Measurements from ENCODE around the gene CMTM3.

Gene CMTM3

GRCh38 chr16:66614161-66614802 lies 9.8 kb downstream of the CMTM3 start:
- DNase-seq (ENCODE audit: low spot score), result no peak
- H3K4me1 ChIP-seq (ENCODE audit: insufficient read depth, poor library complexity, severe bottlenecking), result peaks cover 18% of the 10 kb centered on the region
- no peaks in the 10 kb centered on the region for H3K27me3 ChIP-seq (ENCODE audit: insufficient read depth, poor library complexity, severe bottlenecking)
- no peak for TF ChIP-seq CTCF (IDR thresholded peaks at IDR 0.05; ENCODE audit: poor library complexity, severe bottlenecking)
- no peak overlapping the region for H3K4me3 ChIP-seq (ENCODE audit: severe bottlenecking)
- H3K9me3 ChIP-seq (ENCODE audit: severe bottlenecking), result no peaks in the 10 kb centered on the region
- no peak for ATAC-seq (ENCODE audit: low read depth)
- H3K27ac ChIP-seq (ENCODE audit: poor library complexity, severe bottlenecking), result no peak overlapping the region
- H3K36me3 ChIP-seq (ENCODE audit: low read depth), result peaks cover 62% of the 10 kb centered on the region

DNA sequence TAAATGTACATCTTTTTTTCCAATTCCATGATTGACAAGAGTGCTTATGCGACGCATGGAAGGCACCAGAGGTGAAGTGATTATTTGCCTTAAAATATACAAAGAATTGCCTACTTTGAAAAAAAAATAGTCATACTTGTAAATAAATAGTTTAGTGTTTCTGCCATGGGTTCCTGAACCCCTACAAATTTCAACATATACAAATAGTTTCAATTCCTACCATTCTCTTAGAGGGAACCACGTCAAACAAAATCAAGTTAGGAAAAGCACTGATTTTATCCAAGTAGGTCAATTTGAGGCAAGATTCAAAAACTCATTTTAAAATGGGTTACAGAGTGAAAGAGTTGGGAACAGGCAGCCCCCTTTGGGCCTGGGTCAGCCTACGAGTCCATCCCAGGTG lies 11.7 kb downstream of the CMTM3 start:
- no peak overlapping the region for H3K27ac ChIP-seq (ENCODE audit: poor library complexity, severe bottlenecking)

DNA sequence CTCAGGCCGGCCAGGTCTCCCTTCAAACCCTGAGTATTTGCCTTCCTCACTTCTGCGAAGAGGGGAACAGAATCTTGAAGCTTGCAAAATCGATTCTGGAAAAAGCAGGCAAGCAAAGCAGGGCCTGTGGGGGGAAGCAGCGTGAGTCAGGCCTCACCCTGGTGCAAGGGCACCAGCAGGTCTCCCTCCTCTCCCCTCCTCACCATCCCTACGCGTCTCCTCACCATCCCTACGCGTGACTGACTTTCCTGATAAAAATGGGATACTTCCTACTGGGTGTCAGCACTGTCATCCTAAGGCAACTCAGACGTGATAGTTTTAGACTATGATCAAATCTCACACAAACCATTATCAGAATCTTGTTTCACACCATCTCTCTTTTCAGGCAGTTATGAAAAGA lies 12.1 kb downstream of the CMTM3 start:
- Histone ChIP-seq H3K4me1 (ENCODE audit: insufficient read depth, poor library complexity, severe bottlenecking) (peaks cover 25% of the 10 kb centered on the region), H3K36me3 (ENCODE audit: low read depth) (peaks cover 52% of the 10 kb centered on the region), H3K4me3 (ENCODE audit: severe bottlenecking) (no peak overlapping the region), H3K27me3 (ENCODE audit: insufficient read depth, poor library complexity, severe bottlenecking) (no peaks in the 10 kb centered on the region), H3K9me3 (ENCODE audit: severe bottlenecking) (no peaks in the 10 kb centered on the region), H3K27ac (ENCODE audit: poor library complexity, severe bottlenecking) (no peak overlapping the region)
- no peak for TF ChIP-seq CTCF (IDR thresholded peaks at IDR 0.05; ENCODE audit: poor library complexity, severe bottlenecking)
- ATAC-seq (ENCODE audit: low read depth) (no peak), DNase-seq (ENCODE audit: low spot score) (no peak)

More for the DNA sequence above, 11.7 kb downstream of the CMTM3 start:
- Histone ChIP-seq H3K36me3 (ENCODE audit: low read depth) (peaks cover 52% of the 10 kb centered on the region), H3K4me3 (ENCODE audit: severe bottlenecking) (no peak overlapping the region), H3K27me3 (ENCODE audit: insufficient read depth, poor library complexity, severe bottlenecking) (no peaks in the 10 kb centered on the region), H3K9me3 (ENCODE audit: severe bottlenecking) (no peaks in the 10 kb centered on the region), H3K4me1 (ENCODE audit: insufficient read depth, poor library complexity, severe bottlenecking) (peaks cover 25% of the 10 kb centered on the region)
- no peak for TF ChIP-seq CTCF (IDR thresholded peaks at IDR 0.05; ENCODE audit: poor library complexity, severe bottlenecking)
- DNase-seq (ENCODE audit: low spot score), result no peak
- no peak for ATAC-seq (ENCODE audit: low read depth)

GRCh38 chr16:66617010-66617434 lies 12.5 kb downstream of the CMTM3 start:
- no peak overlapping the region for H3K4me3 ChIP-seq (ENCODE audit: severe bottlenecking)
- DNase-seq (ENCODE audit: low spot score) (no peak), ATAC-seq (ENCODE audit: low read depth) (no peak)
- H3K9me3 ChIP-seq (ENCODE audit: severe bottlenecking), result no peaks in the 10 kb centered on the region
- no peak overlapping the region for H3K27ac ChIP-seq (ENCODE audit: poor library complexity, severe bottlenecking)
- peaks cover 25% of the 10 kb centered on the region for H3K4me1 ChIP-seq (ENCODE audit: insufficient read depth, poor library complexity, severe bottlenecking)
- H3K36me3 ChIP-seq (ENCODE audit: low read depth), result peaks cover 49% of the 10 kb centered on the region
- TF ChIP-seq CTCF (IDR thresholded peaks at IDR 0.05; ENCODE audit: poor library complexity, severe bottlenecking), result no peak
- H3K27me3 ChIP-seq (ENCODE audit: insufficient read depth, poor library complexity, severe bottlenecking), result no peaks in the 10 kb centered on the region

DNA sequence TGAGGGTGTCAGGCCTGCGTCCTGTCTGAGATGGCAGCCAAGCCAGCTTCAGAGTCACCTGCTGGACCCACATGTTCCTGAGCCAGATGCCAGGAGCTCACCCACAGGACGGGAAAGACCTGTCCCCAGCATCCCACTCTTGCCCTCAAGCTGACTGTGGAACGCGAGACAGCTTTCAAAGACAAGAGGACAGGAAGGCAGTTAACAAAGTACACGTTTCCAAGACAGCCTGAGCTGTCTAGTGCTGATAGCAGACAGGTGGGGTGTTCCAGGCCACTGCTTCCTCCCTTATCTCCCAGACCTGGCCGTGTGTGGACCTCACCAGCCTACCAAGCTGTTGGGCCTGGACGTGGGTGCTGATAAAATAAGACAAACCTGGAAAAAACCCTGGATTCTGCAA lies 13.2 kb downstream of the CMTM3 start:
- Histone ChIP-seq H3K4me3 (ENCODE audit: severe bottlenecking) (no peak overlapping the region), H3K36me3 (ENCODE audit: low read depth) (peaks cover 52% of the 10 kb centered on the region), H3K9me3 (ENCODE audit: severe bottlenecking) (no peaks in the 10 kb centered on the region), H3K4me1 (ENCODE audit: insufficient read depth, poor library complexity, severe bottlenecking) (peaks cover 25% of the 10 kb centered on the region), H3K27ac (ENCODE audit: poor library complexity, severe bottlenecking) (peak overlapping the region; percentile 84), H3K27me3 (ENCODE audit: insufficient read depth, poor library complexity, severe bottlenecking) (no peaks in the 10 kb centered on the region)
- DNase-seq (ENCODE audit: low spot score) (no peak), ATAC-seq (ENCODE audit: low read depth) (no peak)
- TF ChIP-seq CTCF (IDR thresholded peaks at IDR 0.05; ENCODE audit: poor library complexity, severe bottlenecking), result no peak

Data from RWPE2 (cell line).